Measurements from ENCODE around the gene NFKB2. TPM values are rescaled to one million over a fixed set of nuclear protein-coding genes. Genes with fewer than 3 reads are reported as not detected.

NFKB2 gene
- total and polyA plus RNA-seq, 2 donors (not counting 1 experiment from before 2014, with no cell fraction given), result 255 to 398 TPM

- no peaks in the 10 kb centered on the region for H3K27me3 ChIP-seq (replicated peaks in 1 of 4; ENCODE audit: control extremely low read depth in 1 of 4, control insufficient read depth in 3 of 4, insufficient read depth in 4 of 4, low read length in 3 of 4)
- H2AFZ ChIP-seq (ENCODE audit: insufficient read depth, low read depth, low read length, poor library complexity, severe bottlenecking), result no peak overlapping the region
- H3K4me2 ChIP-seq (replicated peaks; ENCODE audit: low read depth, low read length, poor library complexity, severe bottlenecking), result peak overlapping the region; percentile 99
- WGBS (ENCODE audit: insufficient coverage), result 95% methylated on average over 12 of the region's 12 CpGs
- POLR2A ChIA-PET, result interaction anchor here (3.7 kb wide), 1 partner anchor 53 kb away, joined by 31 read pairs; the partner anchor contains the start of gene C10orf95
- Mint-ChIP-seq H3K4me1 (peaks cover 52% of the 10 kb centered on the region), H3K27me3 (no peaks in the 10 kb centered on the region), H3K9me3 (ENCODE audit: insufficient read depth) (no peaks in the 10 kb centered on the region), H3K27ac (peak overlapping the region; percentile 99), H3K4me3 (peak overlapping the region; percentile 95)
- H3K79me2 ChIP-seq (ENCODE audit: control insufficient read depth, insufficient read depth, low read length), result peaks cover 52% of the 10 kb centered on the region
- peak overlapping the region; percentile 98 to 100 for H3K27ac ChIP-seq (ENCODE audit: low read length in 2 of 2)
- no peaks in the 10 kb centered on the region for H3K9me3 ChIP-seq (ENCODE audit: control extremely low read depth in 1 of 3, control insufficient read depth in 2 of 3, insufficient read depth in 1 of 3, low read length in 2 of 3)
- H3K9ac ChIP-seq (ENCODE audit: low read length), result peak overlapping the region; percentile 96
- H3K4me1 ChIP-seq (ENCODE audit: control insufficient read depth in 2 of 2, insufficient read depth in 2 of 2, low read length in 2 of 2), result peaks cover 40 to 56% of the 10 kb centered on the region in 2 donors
- H3K36me3 ChIP-seq (replicated peaks in 1 of 2; ENCODE audit: control extremely low read depth in 1 of 2, control insufficient read depth in 1 of 2, extremely low read depth in 1 of 2, insufficient read depth in 2 of 2, low read length in 1 of 2), result peaks cover 0 to 45% of the 10 kb centered on the region in 2 experiments
- peak overlapping the region in 4 of 5 experiments; percentile 92 to 100 (median 100) for H3K4me3 ChIP-seq (ENCODE audit: control extremely low read depth in 1 of 5, extremely low read depth in 1 of 5, insufficient read depth in 1 of 5, low read depth in 2 of 5, low read length in 4 of 5)
- peaks cover 66% of the 10 kb centered on the region for H4K20me1 ChIP-seq (ENCODE audit: control insufficient read depth, insufficient read depth, low read length, poor library complexity, severe bottlenecking)
- no peak for TF ChIP-seq EZH2 (IDR thresholded peaks at IDR 0.05; ENCODE audit: borderline replicate concordance, insufficient read depth, low read depth, low read length, poor library complexity, severe bottlenecking)
- intact Hi-C loops (cut with micrococcal nuclease), result no loop called here
- ATAC-seq (ENCODE audit: low read depth), result no peak
- DNase-seq, result peak; percentile 29
- CTCF ChIA-PET, result interaction anchor here (0.6 to 8.8 kb wide), 9 partner anchors 8 to 1942 kb away, joined by 3 to 108 read pairs (median 5); partner anchors contain the start of genes FBXL15 and ITPRIP
Observed at GRCh38 chr10:102396730-102397151, 1.2 kb downstream of the NFKB2 start.

GRCh38 chr10:102397222-102398171, 2.0 kb downstream of the NFKB2 start:
- peaks cover 74% of the 10 kb centered on the region for H4K20me1 ChIP-seq (ENCODE audit: control insufficient read depth, insufficient read depth, low read length, poor library complexity, severe bottlenecking)
- peak overlapping the region; percentile 99 for H3K27ac Mint-ChIP-seq
- 90% methylated on average over 7 of the region's 14 CpGs for WGBS (ENCODE audit: insufficient coverage)
- ChIA-PET CTCF (interaction anchor here (0.9 to 8.8 kb wide), 15 partner anchors 8 to 167 kb away, joined by 3 to 108 read pairs (median 7); partner anchors contain the start of genes CUEDC2 and FBXL15), POLR2A (interaction anchor here (0.6 to 2.6 kb wide), 3 partner anchors 24 to 1484 kb away, joined by 4 to 11 read pairs (median 6); partner anchors contain the start of genes C10orf95 and FBXL15)
- peak overlapping the region; percentile 99 for H3K4me2 ChIP-seq (replicated peaks; ENCODE audit: low read depth, low read length, poor library complexity, severe bottlenecking)
- H3K4me1 ChIP-seq (ENCODE audit: control insufficient read depth in 2 of 2, insufficient read depth in 2 of 2, low read length in 2 of 2), result peaks cover 40 to 56% of the 10 kb centered on the region in 2 donors
- H2AFZ ChIP-seq (ENCODE audit: insufficient read depth, low read depth, low read length, poor library complexity, severe bottlenecking), result no peak overlapping the region
- H3K9me3 Mint-ChIP-seq (ENCODE audit: insufficient read depth), result no peaks in the 10 kb centered on the region
- ATAC-seq (ENCODE audit: low read depth) (no peak), DNase-seq (peak; percentile 36)
- peak overlapping the region in 2 of 5 experiments; percentile 99 to 100 for H3K4me3 ChIP-seq (ENCODE audit: control extremely low read depth in 1 of 5, extremely low read depth in 1 of 5, insufficient read depth in 1 of 5, low read depth in 2 of 5, low read length in 4 of 5)
- H3K27ac ChIP-seq (ENCODE audit: low read length in 2 of 2), result peak overlapping the region; percentile 98 to 100
- intact Hi-C loops (cut with micrococcal nuclease), result no loop called here
- H3K9ac ChIP-seq (ENCODE audit: low read length), result no peak overlapping the region
- no peaks in the 10 kb centered on the region for H3K9me3 ChIP-seq (ENCODE audit: control extremely low read depth in 1 of 3, control insufficient read depth in 2 of 3, insufficient read depth in 1 of 3, low read length in 2 of 3)
- H3K4me3 Mint-ChIP-seq, result peak overlapping the region; percentile 95
- peaks cover 0 to 52% of the 10 kb centered on the region in 2 experiments for H3K36me3 ChIP-seq (replicated peaks in 1 of 2; ENCODE audit: control extremely low read depth in 1 of 2, control insufficient read depth in 1 of 2, extremely low read depth in 1 of 2, insufficient read depth in 2 of 2, low read length in 1 of 2)
- peaks cover 52% of the 10 kb centered on the region for H3K79me2 ChIP-seq (ENCODE audit: control insufficient read depth, insufficient read depth, low read length)
- peaks cover 51% of the 10 kb centered on the region for H3K4me1 Mint-ChIP-seq
- H3K27me3 ChIP-seq (replicated peaks in 1 of 4; ENCODE audit: control extremely low read depth in 1 of 4, control insufficient read depth in 3 of 4, insufficient read depth in 4 of 4, low read length in 3 of 4), result no peaks in the 10 kb centered on the region
- TF ChIP-seq CTCF (IDR thresholded peaks at IDR 0.05) (no peak), EZH2 (IDR thresholded peaks at IDR 0.05; ENCODE audit: borderline replicate concordance, insufficient read depth, low read depth, low read length, poor library complexity, severe bottlenecking) (no peak)
- H3K27me3 Mint-ChIP-seq, result no peaks in the 10 kb centered on the region
